GM04503 (cell line): Measurements from ENCODE around the gene SPSB1.
"Not testable (repeated sequence)": the region's sequence is repeated elsewhere in the genome, so short reads cannot be mapped to it uniquely, and the experiment has no call there.

ENCODE experiments used
- DNase-seq: peaks from one replicate; pipeline ENCODE4 v3.0.0-alpha.2; 2012; ENCODE audit warnings: low read depth

Gene SPSB1

GRCh38 chr1:9367806-9368205 lies 75.1 kb downstream of the SPSB1 start:
- no peak for DNase-seq

- DNase-seq = no peak
These were observed 75.7 kb downstream of the SPSB1 start for GRCh38 chr1:9368356-9368755.

- DNase-seq = no peak
These were observed 77.5 kb downstream of the SPSB1 start for GRCh38 chr1:9369964-9370788.

- peak; percentile 34 for DNase-seq
These were observed 78.8 kb downstream of the SPSB1 start for GRCh38 chr1:9371391-9371935.

- no peak for DNase-seq
These were observed 79.3 kb downstream of the SPSB1 start for GRCh38 chr1:9371951-9372350.

GRCh38 chr1:9373619-9374018 lies 80.9 kb downstream of the SPSB1 start:
- DNase-seq = no peak

GRCh38 chr1:9374748-9375341 lies 82.2 kb downstream of the SPSB1 start:
- DNase-seq = no peak

- no peak for DNase-seq
These were observed 83.2 kb downstream of the SPSB1 start for GRCh38 chr1:9375912-9376311.

GRCh38 chr1:9376430-9376829 lies 83.7 kb downstream of the SPSB1 start:
- DNase-seq = no peak

- no peak for DNase-seq
These were observed 84.2 kb downstream of the SPSB1 start for GRCh38 chr1:9376886-9377333.

GRCh38 chr1:9378801-9379200 lies 86.1 kb downstream of the SPSB1 start:
- no peak for DNase-seq

GRCh38 chr1:9380711-9381110 lies 88.0 kb downstream of the SPSB1 start:
- no peak for DNase-seq

GRCh38 chr1:9382643-9383491 lies 90.2 kb downstream of the SPSB1 start:
- DNase-seq = no peak

GRCh38 chr1:9384128-9384527 lies 91.4 kb downstream of the SPSB1 start:
- DNase-seq = no peak

- no peak for DNase-seq
These were observed 92.1 kb downstream of the SPSB1 start for GRCh38 chr1:9384751-9385245.

GRCh38 chr1:9385392-9385791 lies 92.7 kb downstream of the SPSB1 start:
- DNase-seq = not testable (repeated sequence)

GRCh38 chr1:9385801-9386573 lies 93.3 kb downstream of the SPSB1 start:
- DNase-seq = no peak

GRCh38 chr1:9388335-9389180 lies 95.9 kb downstream of the SPSB1 start:
- DNase-seq = no peak

- DNase-seq = no peak
These were observed 97.3 kb downstream of the SPSB1 start for GRCh38 chr1:9389968-9390367.

- no peak for DNase-seq
These were observed 98.9 kb downstream of the SPSB1 start for GRCh38 chr1:9391620-9392019.
